Heart left ventricle (tissue), 16 donors: ENCODE results near the gene CORO1C. TPM values are rescaled to one million over a fixed set of nuclear protein-coding genes. Genes with fewer than 3 reads are reported as not detected.

Experiments used
- ATAC-seq, 4 donors: fragments of 200-7000 bp; cut with Tn5 transposase; one replicate each; pipeline ENCODE4 v1.9.1; 2020 to 2022; ENCODE audit warnings: moderate library complexity in 4 of 4, mild to moderate bottlenecking in 3 of 4, moderate number of reproducible peaks in 1 of 4
- DNase-seq, 5 donors: peaks; one replicate each; pipeline ENCODE4 v3.0.0-alpha.2; 2020
- H3K27ac ChIP-seq, 12 donors: fragments of 200-600 bp; sonication (generic) in 4 of 12; one replicate each; pipeline versions ENCODE4 v1.5.0 to v1.8.0; 2016 to 2022; ENCODE audit warnings: mild to moderate bottlenecking in 2 of 12
- H3K27me3 ChIP-seq, 9 donors: fragments of 200-600 bp; sonication (generic) in 2 of 9; one replicate each; pipeline versions ENCODE4 v1.5.1 to v1.8.0; 2016 to 2022; ENCODE audit warnings: mild to moderate bottlenecking in 3 of 9
- H3K36me3 ChIP-seq, 9 donors: fragments of 200-600 bp; sonication (generic) in 2 of 9; one replicate each; pipeline versions ENCODE4 v1.5.0 to v1.8.0; 2018 to 2022; ENCODE audit warnings: mild to moderate bottlenecking in 2 of 9
- H3K4me1 ChIP-seq, 12 donors: fragments of 200-600 bp; sonication (generic) in 4 of 12; one replicate each; pipeline versions ENCODE4 v1.5.0 to v1.8.0; 2016 to 2022; ENCODE audit warnings: mild to moderate bottlenecking in 3 of 12
- H3K4me3 ChIP-seq, 12 donors: fragments of 200-600 bp; sonication (generic) in 4 of 12; one replicate each; pipeline versions ENCODE4 v1.5.0 to v1.8.0; 2017 to 2022; ENCODE audit warnings: mild to moderate bottlenecking in 9 of 12, moderate library complexity in 4 of 12
- H3K9me3 ChIP-seq, 12 donors: fragments of 200-600 bp; sonication (generic) in 4 of 12; one replicate each; pipeline versions ENCODE4 v1.5.0 to v1.8.0; 2016 to 2022; ENCODE audit warnings: mild to moderate bottlenecking in 1 of 12
- POLR2A ChIP-seq, 2 donors: fragments of 450-650 bp; IDR thresholded peaks; one replicate each; pipeline ENCODE4 v1.6.1; 2017; ENCODE audit warnings: antibody characterized with exemption in 2 of 2, mild to moderate bottlenecking in 2 of 2, moderate library complexity in 2 of 2
- WGBS, 4 donors: extraction: QIAGEN DNeasy Blood & Tissue Kit in 2 of 4; methylation state at CpG; one replicate each; pipeline versions ENCODE4 v1.1.5 to v1.1.7; 2013 to 2018; 5-methylcytosine and 5-hydroxymethylcytosine counted together
- intact Hi-C, 10 donors: fragments of 100-400 bp; cut with DNase I; formaldehyde crosslinking; loops; one replicate each; pipeline versions ENCODE4 v1.11.1 to v1.14.2; 2022
- polyA plus RNA-seq, 2 donors: library from polyadenylated mRNA; stranded (reverse); fragments of 200-250 nt; gene quantifications; one replicate each; pipeline ENCODE4 v1.2.3, GENCODE V29; 2013
- total RNA-seq, 9 donors: library from RNA; depleted of rRNA in 2 of 9; stranded (reverse); fragments of >200 nt in 2 of 9; fragmentation: NEBNext Ultra II Directional in 3 of 9; extraction: Animal tissue kit (Norgen Biotek cat#: 25700) in 3 of 9; gene quantifications; one replicate each; pipeline versions ENCODE4 v1.1.0 to v1.2.4, GENCODE V29; 2016 to 2023
- TF ChIP-seq, protein P1 (sequence below), 12 donors: fragments of 200-600 bp; sonication (generic) in 4 of 12; IDR thresholded peaks; one replicate each; pipeline versions ENCODE4 v1.5.0 to v1.8.0; 2018 to 2022; ENCODE audit warnings: antibody characterized with exemption in 12 of 12, mild to moderate bottlenecking in 5 of 12
- donor health status: ischemic (EF 13 %, LVEDD 7.1; RV severe dilation, severe dysfunction).
- donor health status: healthy with polysubstance abuse.
- donor health status: DM: no; HTN: yes; CAD: no.
- donor health status: DM: no; HTN: no; CAD: no.
- donor health status: ischemic (EF 25% LVEDD 6.9; RV normal size, moderate dysfunction).
- donor health status: ischemic (EF 25% LVEDD 5.7; RV mildly dilated, moderate dysfunction).
- donor health status: healthy.
- donor health status: DM: yes; HTN: yes; CAD: no.
- donor health status: ischemic (EF 35%, LVEDD 5.7; RV mildly dilated, moderate dysfunction).
- donor health status: nonischemic (EF 11% LVEDD 7.7; RV severe dilation, severe dysfunction).
- donor health status: DM: yes; HTN: yes; CAD: no.
- donor health status: PGD.
- donor health status: ischemic (EF 29% LVEDD 5.4; RV normal size, mild dysfunction).
- donor health status: nonischemic (EF 23%, LVEDD 6.1; RV moderate dilation, normal function).

CORO1C gene
- total and polyA plus RNA-seq, 11 donors: 18.3 to 119 (median 65.2) TPM

DNA sequence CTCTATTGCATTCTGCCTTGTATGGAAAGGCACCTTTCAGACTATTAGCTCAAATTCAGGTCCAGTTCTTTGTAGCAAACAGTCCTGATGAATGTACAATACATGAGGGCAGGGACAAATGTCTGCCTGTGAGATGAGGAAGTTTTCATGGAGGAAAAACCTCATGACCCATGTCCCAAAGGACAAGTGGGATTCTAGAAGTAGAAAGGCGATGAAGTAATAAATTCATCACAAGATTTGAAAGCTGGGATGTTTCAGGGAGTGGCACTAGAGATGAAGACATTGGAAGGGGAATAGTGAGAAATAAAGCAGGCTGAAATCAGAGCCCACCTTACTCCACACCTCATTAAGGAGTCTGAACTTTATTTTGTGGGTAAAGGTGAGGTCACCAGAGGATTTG lies 4.2 kb downstream of the CORO1C start:
- no peak overlapping the region for H3K4me3 ChIP-seq
- intact Hi-C loops: loop anchor here in 4 of 10 donors (5.0 to 10.0 kb wide), 3 partner anchors 35 to 128 kb away; partner anchors contain the start of gene SSH1 (in 2 of the 4)

DNA sequence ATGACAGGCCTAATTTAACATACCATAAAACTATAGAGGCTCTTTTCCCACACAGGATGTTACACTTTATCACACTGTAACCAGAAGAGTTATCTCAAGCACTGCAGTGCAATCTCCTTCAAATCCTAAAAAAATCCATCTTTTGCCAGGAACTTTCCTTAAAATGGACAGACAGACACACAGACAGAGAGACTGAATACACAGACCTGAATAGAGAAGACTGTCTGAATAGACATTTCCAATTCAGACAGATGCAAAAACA lies 6.5 kb downstream of the CORO1C start:
- Histone ChIP-seq H3K4me3 (no peak overlapping the region), H3K27ac (peak overlapping the region in 6 of 12 donors; percentile 4 to 79 (median 60)), H3K4me1 (peaks cover 10 to 94% (median 74%) of the 10 kb centered on the region in 12 donors), H3K27me3 (no peaks in the 10 kb centered on the region), H3K9me3 (no peaks in the 10 kb centered on the region), H3K36me3 (peaks cover 0 to 2% (median 0%) of the 10 kb centered on the region in 9 donors)
- ATAC-seq: no peak
- intact Hi-C loops: loop anchor here in 4 of 10 donors (5.0 to 10.0 kb wide), 3 partner anchors 33 to 130 kb away; partner anchors contain the start of gene SSH1 (in 2 of the 4)
- no peak for TF ChIP-seq POLR2A (IDR thresholded peaks at IDR 0.05)
- TF ChIP-seq, protein P1, sequence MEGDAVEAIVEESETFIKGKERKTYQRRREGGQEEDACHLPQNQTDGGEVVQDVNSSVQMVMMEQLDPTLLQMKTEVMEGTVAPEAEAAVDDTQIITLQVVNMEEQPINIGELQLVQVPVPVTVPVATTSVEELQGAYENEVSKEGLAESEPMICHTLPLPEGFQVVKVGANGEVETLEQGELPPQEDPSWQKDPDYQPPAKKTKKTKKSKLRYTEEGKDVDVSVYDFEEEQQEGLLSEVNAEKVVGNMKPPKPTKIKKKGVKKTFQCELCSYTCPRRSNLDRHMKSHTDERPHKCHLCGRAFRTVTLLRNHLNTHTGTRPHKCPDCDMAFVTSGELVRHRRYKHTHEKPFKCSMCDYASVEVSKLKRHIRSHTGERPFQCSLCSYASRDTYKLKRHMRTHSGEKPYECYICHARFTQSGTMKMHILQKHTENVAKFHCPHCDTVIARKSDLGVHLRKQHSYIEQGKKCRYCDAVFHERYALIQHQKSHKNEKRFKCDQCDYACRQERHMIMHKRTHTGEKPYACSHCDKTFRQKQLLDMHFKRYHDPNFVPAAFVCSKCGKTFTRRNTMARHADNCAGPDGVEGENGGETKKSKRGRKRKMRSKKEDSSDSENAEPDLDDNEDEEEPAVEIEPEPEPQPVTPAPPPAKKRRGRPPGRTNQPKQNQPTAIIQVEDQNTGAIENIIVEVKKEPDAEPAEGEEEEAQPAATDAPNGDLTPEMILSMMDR (IDR thresholded peaks at IDR 0.05): no peak
- no peak for DNase-seq

More for the DNA sequence above, 4.2 kb downstream of the CORO1C start:
- no peaks in the 10 kb centered on the region for H3K27me3 ChIP-seq
- TF ChIP-seq, protein P1 (IDR thresholded peaks at IDR 0.05): no peak
- no peak for TF ChIP-seq POLR2A (IDR thresholded peaks at IDR 0.05)
- H3K27ac ChIP-seq: peak overlapping the region in 3 of 12 donors; percentile 14 to 79 (median 77)
- no peaks in the 10 kb centered on the region for H3K9me3 ChIP-seq
- peaks cover 0 to 2% (median 0%) of the 10 kb centered on the region in 9 donors for H3K36me3 ChIP-seq
- 74 to 94% (median 86%) methylated on average over 1 of the region's 1 CpG for WGBS, 4 donors
- ATAC-seq (no peak), DNase-seq (no peak)
- peaks cover 9 to 80% (median 59%) of the 10 kb centered on the region in 12 donors for H3K4me1 ChIP-seq

DNA sequence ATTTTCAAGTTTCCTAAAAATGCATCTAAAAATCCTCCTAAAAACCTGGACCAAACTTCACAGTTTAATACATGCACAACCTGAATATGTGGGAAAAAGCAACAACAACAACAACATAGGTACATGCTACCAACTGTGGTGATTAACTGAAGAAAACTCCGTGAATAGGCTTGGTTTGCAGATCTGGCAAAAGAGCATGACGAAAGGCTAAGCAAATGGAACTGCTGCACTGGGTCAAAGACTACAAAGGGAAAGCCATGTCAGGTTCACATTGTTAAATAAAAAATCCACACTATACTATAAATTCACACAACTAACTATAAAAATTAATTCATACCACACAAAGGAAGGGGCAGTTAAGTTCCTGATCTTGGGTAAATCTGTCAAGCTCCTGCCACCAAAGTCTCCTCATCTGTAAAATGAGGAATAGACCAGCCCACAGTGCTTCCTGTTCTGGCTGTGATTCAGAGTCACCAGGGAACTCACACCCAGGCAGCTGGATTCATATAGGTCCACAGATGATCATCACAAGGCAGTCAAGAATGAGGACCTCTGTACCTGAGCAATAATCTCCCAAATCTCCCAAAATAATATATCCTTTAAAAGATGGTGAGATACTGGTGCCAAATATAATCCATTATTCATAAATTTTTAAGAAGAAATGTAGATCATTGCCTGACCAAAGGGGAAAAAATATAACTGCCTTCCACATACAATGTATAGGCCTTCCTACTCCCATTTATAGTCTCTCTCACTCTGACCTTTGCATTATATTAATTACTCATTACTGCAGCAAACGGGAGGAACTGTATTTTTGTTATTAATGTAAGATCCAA lies 7.0 kb downstream of the CORO1C start:
- intact Hi-C loops: loop anchor here in 2 of 10 donors (10.0 kb wide), 1 partner anchor 131 kb away; the partner anchor contains the start of gene SSH1 (in 2 of the 2)
- DNase-seq (peak in 1 of 5 donors; percentile 39), ATAC-seq (peak in 3 of 4 donors; percentile 48 to 68 (median 52))
- Histone ChIP-seq H3K36me3 (peaks cover 0 to 2% (median 0%) of the 10 kb centered on the region in 9 donors), H3K4me3 (peak overlapping the region in 1 of 12 donors; percentile 1), H3K27me3 (no peaks in the 10 kb centered on the region), H3K27ac (peak overlapping the region in 9 of 12 donors; percentile 36 to 79 (median 55)), H3K9me3 (no peaks in the 10 kb centered on the region), H3K4me1 (peaks cover 10 to 93% (median 72%) of the 10 kb centered on the region in 12 donors)
- TF ChIP-seq, protein P1 (IDR thresholded peaks at IDR 0.05): no peak
- no peak for TF ChIP-seq POLR2A (IDR thresholded peaks at IDR 0.05)
- 42 to 77% (median 58%) methylated on average over 3 of the region's 3 CpGs for WGBS, 4 donors
